Measurements from ENCODE around the gene ZFAND4.
A peak's percentile ranks its signal among the peaks of the same experiment; 100 is the strongest.
"Not testable (repeated sequence)": the region's sequence is repeated elsewhere in the genome, so short reads cannot be mapped to it uniquely, and the experiment has no call there.

Gene ZFAND4

DNA sequence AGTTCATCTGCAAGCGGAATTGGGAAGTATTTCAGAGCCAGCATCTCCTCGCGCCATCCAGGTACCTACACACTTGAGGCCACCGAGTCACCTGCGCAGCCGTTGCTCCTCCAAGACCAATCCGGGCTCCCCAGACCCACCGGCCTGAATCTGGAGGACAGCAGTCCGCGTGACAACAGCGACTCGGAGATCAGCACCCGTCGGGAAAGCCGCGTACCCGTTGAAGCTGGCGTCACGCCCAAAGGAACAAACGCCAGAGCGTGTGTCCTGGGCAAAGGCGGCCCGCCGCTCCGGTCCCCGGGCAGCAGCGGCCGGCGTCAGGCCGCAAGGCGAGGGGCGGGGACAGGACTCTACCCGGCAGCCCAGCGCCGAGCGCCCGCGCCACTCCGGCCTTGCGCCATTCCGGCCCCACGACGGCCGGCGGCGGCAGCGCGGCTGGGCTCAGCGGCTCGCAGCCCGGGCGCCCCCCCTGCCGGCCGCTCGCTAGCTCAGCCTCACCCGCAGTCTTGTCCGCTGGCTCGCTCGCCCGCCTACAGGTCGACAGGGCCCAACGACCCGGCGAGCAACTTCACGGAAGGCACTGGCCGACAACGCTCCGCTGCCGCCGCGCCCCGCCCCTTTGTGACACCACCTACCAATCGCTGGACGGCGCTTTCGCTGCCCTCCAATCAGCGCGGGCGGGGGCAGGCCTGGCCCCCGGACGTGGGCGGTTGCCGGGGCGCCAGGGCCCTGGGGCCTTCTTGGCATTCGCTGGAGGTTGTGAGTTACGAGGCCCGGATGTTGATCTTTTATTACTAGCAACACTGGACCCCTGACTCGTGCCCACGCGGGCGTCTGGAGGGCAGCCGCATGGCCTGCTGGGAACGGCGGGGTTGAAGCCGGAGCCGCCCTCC is at the start of gene ZFAND4:
ZFAND4 (minus strand) TSS at position 592 of the 893 bp plus-strand sequence. CDS start 9,047 bp downstream, outside the sequence.
- peak; percentile 43 to 98 (median 90) for DNase-seq

DNA sequence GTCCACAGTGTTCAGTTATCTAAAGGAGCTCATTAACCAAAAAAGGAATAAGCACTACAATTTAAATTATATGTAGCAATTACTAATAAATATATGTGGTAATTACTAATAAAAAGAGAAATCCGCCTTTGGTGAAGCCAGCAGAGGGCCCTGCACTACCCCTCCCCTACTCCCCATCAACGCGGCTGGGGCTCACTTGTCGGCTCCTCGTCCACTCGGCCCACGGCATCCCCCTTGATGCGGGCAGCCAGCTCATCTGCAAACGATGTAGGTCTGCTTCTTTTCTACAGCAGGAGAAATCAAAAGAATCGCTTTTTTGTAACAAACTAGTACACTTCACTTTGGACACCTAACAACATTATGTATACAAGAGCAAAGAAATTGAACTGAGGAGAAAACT is 48.9 kb upstream of the ZFAND4 start:
- not testable (repeated sequence) for DNase-seq

DNA sequence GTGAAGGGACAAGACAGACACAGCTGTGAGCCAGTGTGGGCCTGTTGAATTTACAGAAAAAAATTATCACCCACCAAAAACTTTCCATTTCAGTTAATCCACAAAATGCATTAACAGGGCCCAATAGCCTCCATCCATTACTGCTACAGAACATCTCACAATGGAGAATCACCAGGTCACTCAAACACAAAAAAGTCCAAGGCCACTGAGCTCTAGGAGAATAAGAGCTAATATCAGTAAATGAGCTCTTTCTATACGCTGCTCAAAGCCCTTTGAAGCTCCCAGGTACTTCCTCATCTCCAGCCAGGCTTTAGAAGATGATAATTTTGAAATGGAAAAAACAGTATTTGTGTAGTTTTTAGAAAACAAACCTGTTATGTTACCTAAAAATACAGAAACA is 45.1 kb upstream of the ZFAND4 start:
- DNase-seq, result not testable (repeated sequence)

DNA sequence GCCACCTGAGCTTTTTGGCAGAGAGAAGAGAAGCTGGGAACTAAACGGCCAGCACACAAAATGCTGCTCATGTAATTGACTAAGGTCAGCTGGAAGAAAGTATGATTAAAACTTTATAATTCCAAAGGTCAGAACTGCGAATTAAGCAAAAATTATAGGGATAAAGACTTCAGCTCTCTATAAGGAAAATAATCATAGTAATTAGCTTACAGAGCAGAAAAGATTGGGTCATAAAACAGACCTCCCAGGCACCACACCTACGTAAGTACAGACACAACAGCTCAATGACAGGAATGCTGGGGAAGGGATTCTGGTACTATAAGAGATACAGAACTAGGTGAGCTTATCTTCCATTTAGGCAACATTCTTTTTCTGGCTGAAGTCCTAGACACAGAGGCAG is 44.5 kb upstream of the ZFAND4 start:
- not testable (repeated sequence) for DNase-seq

DNA sequence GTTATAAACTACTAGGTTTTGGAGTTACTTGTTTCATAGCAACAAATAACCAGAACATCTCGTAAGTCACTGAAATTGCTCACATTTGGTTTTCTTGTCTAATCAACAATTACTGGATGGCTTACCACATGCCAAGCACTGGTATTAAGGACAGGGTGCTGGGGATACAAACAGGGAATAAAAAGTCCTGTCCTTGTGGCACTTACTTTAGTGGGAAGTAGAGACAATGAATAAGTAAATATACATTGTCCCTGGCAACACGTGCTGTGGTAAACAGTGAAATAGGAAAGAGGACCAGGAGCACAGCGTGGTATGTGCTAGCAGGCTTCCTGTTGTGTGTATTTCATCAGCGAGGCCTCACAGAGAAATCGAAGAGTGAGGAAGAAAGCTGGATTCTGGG is 38.7 kb upstream of the ZFAND4 start:
- DNase-seq, result not testable (repeated sequence)

DNA sequence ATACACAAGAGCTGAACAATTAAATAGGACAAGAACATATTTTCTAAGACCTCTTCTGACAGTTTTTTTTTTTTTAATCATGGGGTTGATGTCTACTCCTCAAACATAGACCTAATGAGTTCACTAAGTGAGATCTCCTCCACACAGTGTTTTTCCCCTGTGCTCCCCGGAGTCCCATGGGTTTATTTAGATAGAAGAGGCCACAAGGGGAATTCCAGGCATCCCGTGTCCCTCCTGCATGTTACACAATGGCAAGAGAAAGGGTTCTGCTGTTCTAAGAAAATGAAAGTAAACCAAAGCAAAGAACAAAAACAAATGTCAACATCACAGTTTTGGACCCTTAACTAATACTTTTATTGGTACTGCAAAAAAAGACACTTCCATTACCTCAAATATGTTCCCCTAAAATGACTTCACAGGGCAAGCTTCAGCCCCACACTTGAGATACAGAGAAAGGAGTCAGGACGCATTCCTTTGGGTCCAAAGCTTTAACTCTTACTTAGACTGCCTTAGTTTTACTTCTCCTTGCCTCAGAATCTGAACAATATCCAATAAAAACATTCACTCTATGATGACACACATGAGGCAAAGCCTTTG is 37.7 kb upstream of the ZFAND4 start:
- not testable (repeated sequence) for DNase-seq

DNA sequence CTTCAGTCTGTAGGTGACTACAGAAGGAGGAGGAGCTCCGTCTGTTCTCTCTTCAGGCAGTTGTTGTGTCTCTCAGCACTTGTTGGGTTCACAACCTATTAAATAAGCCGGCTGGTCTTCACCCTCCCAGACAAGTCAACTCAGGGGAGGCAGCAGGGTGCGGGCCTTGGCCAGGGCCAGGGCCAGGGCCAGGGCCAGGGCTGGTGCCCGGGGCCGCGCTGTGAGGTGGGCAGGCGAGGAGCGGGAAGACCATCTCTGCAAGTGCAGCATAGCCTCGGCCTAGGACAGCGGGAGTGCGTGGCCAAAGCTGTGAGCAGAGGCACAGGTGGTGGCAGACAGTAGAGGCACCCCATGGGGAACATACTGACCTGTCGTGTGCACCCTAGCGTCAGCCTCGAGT is 5.9 kb upstream of the ZFAND4 start:
- DNase-seq, result not testable (repeated sequence)

DNA sequence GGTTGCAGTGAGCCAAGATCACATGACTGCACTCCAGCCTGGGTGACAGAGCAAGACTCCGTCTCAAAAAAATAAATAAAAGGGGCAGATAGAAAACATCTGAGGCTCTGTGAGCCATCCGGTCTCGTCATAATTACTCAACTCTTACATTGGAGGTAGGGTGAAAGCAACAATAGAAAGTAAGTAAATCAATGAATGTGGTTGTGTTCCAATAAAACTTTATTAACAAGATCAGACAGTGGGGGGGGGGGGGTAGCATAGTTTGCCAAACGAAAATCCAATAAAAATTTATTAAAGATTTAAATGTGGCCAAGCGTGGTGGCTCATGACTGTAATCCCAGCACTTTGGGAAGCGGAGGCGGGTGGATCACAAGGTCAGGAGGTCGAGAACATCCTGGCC is 2.8 kb upstream of the ZFAND4 start:
- no peak for DNase-seq

DNA sequence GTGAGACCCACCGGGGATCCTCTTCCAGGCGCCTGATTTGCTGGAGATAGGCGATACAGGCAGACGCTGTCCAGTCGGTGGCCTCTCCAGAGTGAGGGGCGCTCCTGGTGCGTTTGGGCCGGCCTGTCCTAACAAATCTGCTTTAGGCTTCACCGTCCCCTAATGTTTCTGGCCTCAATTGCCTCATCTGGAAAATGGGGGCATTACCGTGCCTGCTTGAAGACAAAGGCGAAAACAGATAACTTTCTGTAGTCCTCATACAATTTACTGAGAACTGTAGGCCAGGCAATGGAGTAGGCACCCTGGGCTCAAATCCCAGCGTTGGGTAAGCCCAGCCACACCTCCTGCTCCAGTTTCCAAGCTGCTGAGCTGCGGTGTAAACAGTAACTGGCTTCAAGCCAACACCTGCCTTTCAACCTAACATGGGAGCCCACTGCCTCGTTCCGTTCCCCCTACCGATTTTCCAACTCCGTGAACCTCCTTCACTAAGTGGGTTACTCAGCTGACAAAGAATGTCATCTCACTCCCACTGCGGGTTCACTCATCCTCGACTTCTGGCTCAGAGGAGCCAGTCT is 589 bp upstream of the ZFAND4 start:
- peak in 7 of 58 donors; percentile 4 to 49 (median 23) for DNase-seq

DNA sequence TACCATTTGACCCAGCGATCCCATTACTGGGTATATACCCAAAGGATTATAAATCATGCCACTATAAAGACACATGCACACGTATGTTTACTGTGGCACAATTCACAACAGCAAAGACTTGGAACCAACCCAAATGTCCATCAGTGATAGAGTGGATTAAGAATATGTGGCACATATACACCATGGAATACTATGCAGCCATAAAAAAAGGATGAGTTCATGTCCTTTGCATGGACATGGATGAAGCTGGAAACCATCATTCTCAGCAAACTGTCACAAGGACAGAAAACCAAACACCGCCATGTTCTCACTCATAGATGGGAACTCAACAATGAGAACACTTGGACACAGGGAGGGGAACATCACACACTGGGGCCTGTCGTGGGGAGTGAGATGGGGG is 1.3 kb downstream of the ZFAND4 start:
- not testable (repeated sequence) for DNase-seq

DNA sequence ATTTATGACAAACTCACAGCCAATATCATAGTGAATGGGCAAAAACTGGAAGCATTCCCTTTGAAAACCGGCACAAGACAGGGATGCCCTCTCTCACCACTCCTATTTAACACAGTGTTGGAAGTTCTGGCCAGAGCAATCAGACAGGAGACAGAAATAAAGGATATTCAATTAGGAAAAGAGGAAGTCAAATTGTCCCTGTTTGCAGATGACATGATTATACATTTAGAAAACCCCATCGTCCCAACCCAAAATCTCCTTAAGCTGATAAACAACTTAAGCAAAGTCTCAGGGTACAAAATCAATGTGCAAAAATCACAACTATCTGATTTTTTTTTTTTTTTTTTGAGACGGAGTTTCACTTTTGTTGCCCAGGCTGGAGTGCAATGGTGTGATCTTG is 2.7 kb downstream of the ZFAND4 start:
- DNase-seq, result not testable (repeated sequence)

DNA sequence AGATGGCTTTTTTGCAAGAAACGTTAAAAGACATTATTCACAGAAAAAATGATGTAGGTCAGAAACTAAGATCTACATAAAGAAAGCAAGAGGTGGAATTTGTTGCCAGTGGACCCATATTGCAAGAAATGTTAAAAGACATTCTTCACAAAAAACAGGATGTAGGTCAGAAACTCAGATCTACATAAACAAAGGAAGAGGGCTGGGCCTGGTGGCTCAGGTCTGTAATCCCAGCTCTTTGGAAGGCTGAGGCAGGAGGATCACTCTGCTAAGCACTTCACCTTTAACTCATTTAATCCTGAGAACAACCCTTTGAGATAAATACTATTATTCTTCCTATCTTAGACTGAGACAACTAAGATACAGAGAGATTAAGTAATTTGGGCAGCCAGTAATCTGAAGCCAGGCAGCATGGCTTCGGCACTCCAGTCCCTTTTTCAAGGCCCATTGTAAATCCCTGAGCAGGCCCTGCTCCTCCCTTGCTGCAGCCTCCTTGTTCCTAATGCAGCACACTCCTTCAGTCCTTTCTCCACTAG is 11.6 kb downstream of the ZFAND4 start:
- no peak for DNase-seq

DNA sequence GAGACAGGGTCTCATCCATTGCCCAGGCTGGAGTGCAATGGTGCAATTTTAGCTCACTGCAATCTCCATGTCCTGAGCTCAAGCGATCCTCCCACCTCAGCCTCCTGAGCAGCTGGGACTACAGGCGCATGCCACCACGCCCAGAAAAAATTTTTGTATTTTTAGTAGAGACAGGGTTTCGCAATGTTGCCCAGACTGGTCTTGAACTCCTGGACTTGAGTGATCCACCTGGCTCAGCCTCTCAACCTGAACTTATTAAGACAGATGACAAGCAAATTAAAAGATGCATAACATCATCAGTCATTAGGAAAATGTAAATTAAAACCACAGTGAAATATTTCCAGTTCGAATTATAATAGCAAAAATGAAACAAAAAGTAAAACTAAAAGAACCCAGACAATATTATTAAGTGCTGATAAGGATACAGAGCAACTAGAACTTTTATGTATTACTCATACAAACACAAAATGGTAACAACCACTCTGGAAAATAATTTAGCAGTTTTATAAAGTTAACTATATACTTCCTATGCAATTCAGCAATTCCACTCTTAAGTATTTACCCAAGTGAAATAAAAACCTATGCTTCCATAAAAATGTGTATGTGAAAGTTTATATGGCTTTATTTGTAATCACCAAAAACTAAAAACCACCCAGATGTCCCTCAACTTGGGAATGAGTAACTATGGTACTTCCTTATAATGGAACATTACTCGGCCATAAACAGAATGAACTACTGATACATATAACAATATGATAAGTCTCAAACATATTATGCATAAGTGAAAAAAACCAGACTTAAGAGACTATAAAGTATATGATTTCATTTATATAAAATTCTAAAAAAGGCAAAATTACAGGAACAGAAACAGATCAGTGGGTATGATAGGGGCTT is 15.3 kb downstream of the ZFAND4 start:
- no peak for DNase-seq

DNA sequence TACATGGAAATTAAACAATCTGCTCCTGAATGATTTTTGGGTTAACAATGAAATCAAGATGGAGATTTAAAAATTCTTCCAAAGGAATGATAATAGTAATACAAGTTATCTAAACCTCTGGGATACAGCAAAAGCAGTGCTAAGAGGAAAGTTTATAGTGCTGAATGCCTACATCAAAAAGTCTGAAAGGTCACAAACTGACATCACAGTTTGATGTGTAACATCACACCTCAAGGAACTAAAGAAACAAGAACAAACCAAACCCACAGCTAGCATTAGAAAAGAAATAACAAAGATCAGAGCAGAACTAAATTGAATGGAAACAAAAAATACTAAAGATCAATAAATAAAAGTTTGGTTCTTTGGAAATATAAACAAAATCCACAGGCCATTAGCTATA is 17.4 kb downstream of the ZFAND4 start:
- DNase-seq, result no peak

DNA sequence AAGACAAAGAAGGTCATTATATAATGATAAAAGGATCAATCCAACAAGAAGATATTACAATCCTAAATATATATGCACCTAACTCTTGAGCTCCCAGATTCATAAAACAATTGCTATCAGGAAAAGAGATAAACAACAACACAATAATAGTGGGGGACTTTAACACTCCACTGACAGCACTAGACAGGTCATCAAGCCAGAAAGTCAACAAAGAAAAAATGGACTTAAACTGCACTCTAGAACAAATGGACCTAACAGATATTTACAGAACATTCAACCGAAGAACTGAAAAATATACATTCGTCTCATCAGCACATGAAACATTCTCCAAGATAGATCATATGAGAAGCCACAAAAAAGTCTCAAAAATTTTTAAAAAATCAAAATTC is 17.8 kb downstream of the ZFAND4 start:
- DNase-seq, result not testable (repeated sequence)

DNA sequence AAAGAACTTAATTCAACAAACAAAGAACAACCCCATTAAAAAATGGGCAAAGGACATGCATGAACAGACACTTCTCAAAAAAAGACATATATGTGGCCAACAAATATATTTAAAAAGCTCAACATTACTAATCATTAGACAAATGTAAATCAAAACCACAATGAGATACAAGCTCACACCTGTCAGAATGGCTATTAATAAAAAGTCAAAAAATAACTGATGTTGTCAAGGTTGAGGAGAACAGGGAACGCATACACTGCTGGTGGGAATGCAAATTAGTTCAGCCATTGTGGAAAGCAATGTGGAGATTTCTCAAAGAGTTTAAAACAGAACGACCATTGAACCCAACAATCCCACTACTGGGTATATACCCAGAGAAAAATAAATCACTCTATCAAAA is 19.1 kb downstream of the ZFAND4 start:
- no peak for DNase-seq

DNA sequence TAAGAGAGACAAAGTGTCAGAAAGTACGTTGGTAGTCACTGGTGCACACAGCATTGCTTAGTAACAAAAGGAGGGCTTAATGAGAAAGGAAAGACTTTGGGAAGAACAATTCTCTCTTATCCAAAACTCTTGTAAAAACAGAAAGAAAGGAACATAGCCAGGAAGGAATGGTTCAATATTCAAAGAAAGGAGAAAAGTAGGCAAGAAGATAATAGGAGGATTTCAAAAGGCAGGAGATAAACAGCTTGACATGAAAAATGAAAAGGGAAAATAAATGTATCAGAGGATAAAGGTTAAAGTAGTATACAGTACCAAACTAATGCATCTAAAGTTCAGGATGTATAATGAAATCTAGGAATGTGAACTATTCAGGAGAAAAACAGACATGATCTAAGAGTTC is 20.1 kb downstream of the ZFAND4 start:
- DNase-seq, result no peak

DNA sequence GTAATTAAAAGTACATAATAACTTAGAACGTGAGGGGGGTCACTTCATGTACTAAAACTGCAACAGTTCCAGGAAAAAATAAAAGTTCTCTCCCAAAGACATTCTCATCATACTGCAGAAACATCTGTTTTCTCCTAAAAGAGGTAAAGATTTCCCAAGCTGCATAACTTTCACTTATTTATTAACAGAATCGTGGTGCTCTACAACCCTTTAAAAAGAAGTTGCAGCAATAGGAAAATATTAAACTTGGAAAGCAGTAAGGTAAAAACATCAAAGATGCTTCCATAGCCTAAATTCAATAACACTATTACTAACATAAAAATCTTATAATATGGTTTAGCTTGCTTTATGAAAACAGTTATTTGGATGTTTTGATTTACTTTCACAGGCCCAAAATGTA is 23.3 kb downstream of the ZFAND4 start:
- no peak for DNase-seq

DNA sequence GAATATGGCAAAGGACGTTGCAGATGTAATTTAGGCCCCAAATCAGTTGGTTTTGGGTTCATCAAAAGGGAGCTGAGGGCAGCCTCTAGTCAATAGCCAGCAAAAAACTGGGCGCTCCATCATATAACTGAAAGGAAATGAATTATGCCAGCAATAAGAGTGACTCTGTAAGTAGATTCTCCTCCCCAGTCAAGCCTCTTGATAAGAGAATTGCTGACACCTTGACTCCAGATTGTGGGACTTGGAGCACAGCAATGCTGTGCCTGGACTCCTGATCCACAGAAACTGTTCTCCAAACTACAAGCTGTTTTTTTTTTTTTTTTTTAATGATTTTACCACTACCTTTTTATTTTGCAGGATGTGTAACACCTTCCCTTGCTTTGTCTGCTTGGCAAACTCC is 25.5 kb downstream of the ZFAND4 start:
- DNase-seq, result no peak

DNA sequence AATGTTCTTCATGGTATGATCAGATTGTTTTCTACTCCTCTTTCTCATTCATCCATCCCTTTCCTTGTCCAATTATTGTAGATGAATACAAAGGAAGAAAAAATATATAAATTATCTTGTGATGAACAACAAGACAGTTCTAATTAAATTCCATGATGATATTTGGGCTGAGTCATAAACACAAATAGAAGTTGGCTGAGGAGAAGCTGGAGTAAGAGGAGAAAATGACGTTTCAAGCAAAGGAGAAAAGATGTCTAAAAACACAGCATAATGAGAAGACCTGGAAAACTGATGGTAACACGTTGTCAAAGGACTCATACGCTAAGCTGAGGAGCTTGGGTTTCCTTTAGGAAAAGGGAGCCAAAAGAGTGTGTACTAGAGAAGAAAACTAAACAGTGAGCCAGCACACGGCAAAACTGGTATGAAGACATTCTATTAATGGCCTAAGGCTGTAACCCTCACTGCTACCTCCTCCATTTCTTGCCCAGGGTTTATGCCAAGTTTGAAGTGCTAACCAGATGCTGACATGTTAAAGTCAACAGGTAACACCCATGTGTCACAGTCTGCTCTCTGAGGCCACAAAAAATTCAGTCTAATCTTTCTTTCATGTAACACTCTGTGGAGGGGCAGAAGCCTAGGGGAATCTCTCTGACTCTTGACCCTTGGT is 26.1 kb downstream of the ZFAND4 start:
- DNase-seq, result no peak

DNA sequence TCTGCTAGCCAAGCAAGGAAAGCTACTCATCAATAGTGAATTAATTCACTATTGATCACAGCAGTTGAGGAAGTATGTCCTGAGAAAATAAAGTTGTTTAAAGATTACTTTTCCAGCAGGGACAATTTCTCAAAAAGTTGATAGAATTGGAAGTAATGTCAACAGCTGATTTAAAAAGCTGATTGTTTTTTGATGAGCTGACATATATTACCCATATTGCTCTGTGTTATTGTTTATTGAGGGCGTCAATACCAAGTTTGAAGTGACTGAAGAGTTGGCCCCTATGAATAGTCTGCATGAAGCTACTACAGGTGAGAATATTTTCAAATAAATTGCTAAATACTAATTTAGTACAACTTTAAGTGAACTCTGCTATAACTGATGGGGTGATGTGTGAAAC is 28.0 kb downstream of the ZFAND4 start:
- DNase-seq, result no peak

Measured in anterior cingulate cortex (tissue), 58 donors.